Measurements from ENCODE around the gene TSPAN18. TPM values are rescaled to one million over a fixed set of nuclear protein-coding genes. Genes with fewer than 3 reads are reported as not detected.
A peak's percentile ranks its signal among the peaks of the same experiment; 100 is the strongest.

The TSPAN18 gene
- total RNA-seq, 4 donors from 2014 or later = 0.95 to 4.5 (median 2.3) TPM

DNA sequence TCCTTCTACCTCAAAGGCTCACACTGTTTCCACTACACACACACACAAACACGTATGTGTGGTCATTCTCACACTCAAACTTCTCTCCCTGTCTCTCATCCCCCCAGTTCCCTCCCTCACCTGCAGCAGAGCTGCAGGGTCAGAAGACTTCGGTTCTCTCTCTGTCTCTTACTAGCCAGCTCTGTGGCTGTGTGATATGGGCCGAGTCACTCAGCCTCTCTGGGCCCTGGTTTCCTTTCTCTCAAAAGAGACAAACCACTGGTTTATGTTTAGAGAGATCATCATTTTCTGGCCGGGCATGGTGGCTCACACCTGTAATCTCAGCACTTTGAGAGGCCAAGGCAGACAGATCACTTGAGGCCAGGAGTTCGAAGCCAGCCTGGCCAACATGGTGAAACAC lies 21.1 kb downstream of the TSPAN18 start:
- H3K4me3 ChIP-seq (ENCODE audit: low read depth, poor library complexity, severe bottlenecking) = no peak overlapping the region
- WGBS, 2 donors = 80 to 81% methylated on average over 5 of the region's 5 CpGs
- peak in 1 of 2 donors; percentile 70 for DNase-seq (ENCODE audit: low spot score in 2 of 2)
- TF ChIP-seq, protein P1, sequence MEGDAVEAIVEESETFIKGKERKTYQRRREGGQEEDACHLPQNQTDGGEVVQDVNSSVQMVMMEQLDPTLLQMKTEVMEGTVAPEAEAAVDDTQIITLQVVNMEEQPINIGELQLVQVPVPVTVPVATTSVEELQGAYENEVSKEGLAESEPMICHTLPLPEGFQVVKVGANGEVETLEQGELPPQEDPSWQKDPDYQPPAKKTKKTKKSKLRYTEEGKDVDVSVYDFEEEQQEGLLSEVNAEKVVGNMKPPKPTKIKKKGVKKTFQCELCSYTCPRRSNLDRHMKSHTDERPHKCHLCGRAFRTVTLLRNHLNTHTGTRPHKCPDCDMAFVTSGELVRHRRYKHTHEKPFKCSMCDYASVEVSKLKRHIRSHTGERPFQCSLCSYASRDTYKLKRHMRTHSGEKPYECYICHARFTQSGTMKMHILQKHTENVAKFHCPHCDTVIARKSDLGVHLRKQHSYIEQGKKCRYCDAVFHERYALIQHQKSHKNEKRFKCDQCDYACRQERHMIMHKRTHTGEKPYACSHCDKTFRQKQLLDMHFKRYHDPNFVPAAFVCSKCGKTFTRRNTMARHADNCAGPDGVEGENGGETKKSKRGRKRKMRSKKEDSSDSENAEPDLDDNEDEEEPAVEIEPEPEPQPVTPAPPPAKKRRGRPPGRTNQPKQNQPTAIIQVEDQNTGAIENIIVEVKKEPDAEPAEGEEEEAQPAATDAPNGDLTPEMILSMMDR (IDR thresholded peaks at IDR 0.05) = no peak
- no peak for TF ChIP-seq POLR2A (IDR thresholded peaks at IDR 0.05)
- intact Hi-C loops (cut with DNase I; ENCODE audit: low total_unique reads) = no loop called here

DNA sequence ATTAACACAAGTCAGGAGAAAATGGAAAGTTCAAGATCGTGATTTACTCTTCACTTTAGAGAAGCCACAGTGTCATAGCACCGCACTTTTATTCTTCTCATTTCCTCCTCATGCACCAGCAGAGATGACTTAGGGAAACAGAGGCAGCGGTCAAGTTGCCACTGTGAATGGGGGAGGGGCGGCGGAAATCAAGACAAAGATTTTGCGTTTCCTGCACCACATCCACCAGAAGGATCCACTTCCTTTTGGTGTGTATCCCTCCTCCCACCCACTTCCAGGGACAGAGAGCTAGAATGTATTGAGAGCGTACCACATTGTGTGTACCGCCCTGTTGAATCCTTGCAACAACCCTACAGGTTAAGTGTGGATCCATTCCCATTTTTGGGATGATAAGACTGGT lies 21.8 kb downstream of the TSPAN18 start:
- 80 to 87% methylated on average over 8 of the region's 8 CpGs for WGBS, 2 donors
- no peak overlapping the region for H3K4me3 ChIP-seq (ENCODE audit: low read depth, poor library complexity, severe bottlenecking)
- DNase-seq (ENCODE audit: low spot score in 2 of 2) = peak in 1 of 2 donors; percentile 59
- intact Hi-C loops (cut with DNase I; ENCODE audit: low total_unique reads) = no loop called here
- no peak for TF ChIP-seq POLR2A (IDR thresholded peaks at IDR 0.05)

DNA sequence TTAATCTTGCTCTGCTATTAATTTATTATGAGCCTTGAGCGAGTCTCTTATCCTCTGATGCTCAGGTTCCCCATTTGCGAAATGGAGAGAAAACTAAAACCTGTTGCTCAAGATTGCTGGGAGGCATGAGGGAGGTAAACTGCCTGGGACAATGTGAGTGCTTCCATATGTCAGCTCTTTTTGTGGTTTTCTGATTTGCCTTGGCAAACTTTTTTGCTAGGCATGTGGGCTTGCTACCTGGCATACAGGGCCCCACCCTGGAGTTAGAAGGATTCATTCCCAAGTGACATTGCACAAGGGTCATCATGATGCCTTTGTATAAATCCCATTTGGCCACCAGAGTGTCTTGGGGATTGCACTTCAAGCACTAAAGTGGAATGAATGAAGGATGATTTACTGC lies 22.4 kb downstream of the TSPAN18 start:
- DNase-seq (ENCODE audit: low spot score in 2 of 2) = peak in 1 of 2 donors; percentile 1
- H3K4me3 ChIP-seq (ENCODE audit: low read depth, poor library complexity, severe bottlenecking) = no peak overlapping the region
- TF ChIP-seq POLR2A (IDR thresholded peaks at IDR 0.05) = no peak
- TF ChIP-seq, protein P1 (IDR thresholded peaks at IDR 0.05) = no peak
- intact Hi-C loops (cut with DNase I; ENCODE audit: low total_unique reads) = no loop called here
- WGBS, 2 donors = 81 to 86% methylated on average over 2 of the region's 2 CpGs

DNA sequence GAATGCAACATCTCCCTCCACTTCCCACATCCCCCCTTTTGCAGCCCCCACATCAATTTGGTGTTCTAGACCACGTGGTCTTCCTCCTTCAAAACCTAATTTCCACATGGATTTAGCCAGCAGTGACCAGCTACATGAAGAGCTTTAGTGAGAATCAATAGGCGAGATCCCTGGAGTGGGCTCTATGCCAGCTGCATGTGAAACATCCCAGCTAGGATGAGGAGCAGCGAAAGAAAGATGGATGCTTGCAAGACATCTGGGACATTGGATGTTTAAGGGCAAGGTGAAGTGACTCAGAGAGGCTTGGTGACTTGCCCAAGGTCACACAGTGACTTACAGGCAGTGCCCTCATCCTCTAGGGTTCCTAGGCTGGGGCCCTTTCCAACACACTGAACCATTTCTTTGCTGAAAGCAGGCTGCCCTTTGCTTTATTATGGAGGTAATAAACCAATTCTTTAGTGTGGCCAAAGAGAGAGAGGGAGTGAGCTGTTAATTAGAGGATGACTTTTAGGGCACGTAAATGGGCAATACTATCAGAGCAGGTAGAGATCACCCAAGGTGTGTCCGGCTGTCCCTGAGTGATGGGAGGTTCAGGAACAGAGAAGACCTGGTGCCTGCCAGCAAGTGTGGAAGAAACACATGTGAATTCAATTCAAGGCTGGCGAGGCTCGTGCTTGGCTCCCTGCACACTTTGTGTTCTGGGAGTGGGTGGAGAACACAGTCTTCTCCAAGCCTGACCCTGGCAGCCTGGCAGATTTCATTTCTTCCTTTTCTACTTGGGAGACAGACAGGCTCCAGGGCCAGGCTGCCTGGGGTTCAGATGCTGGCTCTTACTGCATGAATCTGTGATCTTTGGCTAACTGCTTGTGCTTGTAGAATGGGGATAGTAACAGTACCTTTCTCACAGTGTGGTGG lies 24.0 kb downstream of the TSPAN18 start:
- intact Hi-C loops (cut with DNase I; ENCODE audit: low total_unique reads) = no loop called here
- no peak overlapping the region for H3K4me3 ChIP-seq (ENCODE audit: low read depth, poor library complexity, severe bottlenecking)
- DNase-seq (ENCODE audit: low spot score in 2 of 2) = peak in 1 of 2 donors; percentile 87
- TF ChIP-seq POLR2A (IDR thresholded peaks at IDR 0.05) = no peak
- TF ChIP-seq, protein P1 (IDR thresholded peaks at IDR 0.05) = no peak
- WGBS, 2 donors = 52 to 55% methylated on average over 7 of the region's 7 CpGs

DNA sequence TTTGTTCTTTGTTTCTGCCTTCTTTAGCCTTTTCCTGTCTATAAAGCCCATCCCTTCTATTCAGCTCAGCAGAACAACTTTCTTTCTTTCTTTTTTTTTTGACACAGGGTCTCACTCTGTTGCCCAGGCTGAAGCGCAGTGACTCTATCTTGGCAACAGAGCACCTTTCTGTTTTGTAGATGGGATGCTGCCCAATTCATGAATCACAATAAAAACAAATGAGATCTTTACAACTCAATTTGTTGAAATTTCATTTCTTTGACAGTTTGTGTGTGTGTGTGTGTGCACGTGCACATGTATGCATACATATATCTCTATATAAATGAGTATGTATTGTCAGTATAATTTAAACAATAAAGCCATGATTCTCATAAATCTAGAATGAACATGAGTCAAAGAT lies 25.5 kb downstream of the TSPAN18 start:
- WGBS, 2 donors = 80 to 88% methylated on average over 2 of the region's 2 CpGs
- H3K4me3 ChIP-seq (ENCODE audit: low read depth, poor library complexity, severe bottlenecking) = no peak overlapping the region
- TF ChIP-seq POLR2A (IDR thresholded peaks at IDR 0.05) = no peak
- TF ChIP-seq, protein P1 (IDR thresholded peaks at IDR 0.05) = no peak
- no peak for DNase-seq (ENCODE audit: low spot score in 2 of 2)
- intact Hi-C loops (cut with DNase I; ENCODE audit: low total_unique reads) = no loop called here

DNA sequence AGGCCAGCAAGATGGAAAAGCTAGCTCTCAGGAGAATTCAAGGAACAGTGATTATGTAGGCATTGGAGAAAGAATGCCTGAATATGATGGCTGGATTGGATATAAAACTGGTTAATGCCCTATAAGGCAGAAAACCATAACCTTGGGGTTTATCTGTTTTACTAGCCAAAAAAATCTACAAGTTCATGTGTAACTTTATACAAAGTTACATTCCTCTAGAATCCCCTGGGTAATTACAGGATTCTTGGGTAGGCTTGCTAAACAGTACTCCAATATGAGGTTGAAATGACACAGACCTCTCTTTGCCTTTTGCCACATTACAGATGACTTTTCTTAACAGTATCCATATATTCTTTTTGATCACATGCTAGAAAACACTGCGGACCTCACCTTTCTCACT lies 26.0 kb downstream of the TSPAN18 start:
- H3K4me3 ChIP-seq (ENCODE audit: low read depth, poor library complexity, severe bottlenecking) = no peak overlapping the region
- DNase-seq (ENCODE audit: low spot score in 2 of 2) = no peak
- intact Hi-C loops (cut with DNase I; ENCODE audit: low total_unique reads) = no loop called here
- no peak for TF ChIP-seq POLR2A (IDR thresholded peaks at IDR 0.05)
- TF ChIP-seq, protein P1 (IDR thresholded peaks at IDR 0.05) = no peak
- 93 to 97% methylated on average over 1 of the region's 1 CpG for WGBS, 2 donors
